Prostate gland (tissue), 2 donors: ENCODE results near the gene RPL34. TPM values are rescaled to one million over a fixed set of nuclear protein-coding genes. Genes with fewer than 3 reads are reported as not detected.

Experiments
- DNase-seq: peaks from one replicate; pipeline ENCODE4 v3.0.0-alpha.2; 2019; ENCODE audit warnings: low spot score
- H3K27ac ChIP-seq, 2 donors: fragments of 200-600 bp; sonication (generic); 2 replicates each; pipeline ENCODE4 v1.5.1; 2017 to 2019
- H3K27me3 ChIP-seq: fragments of 200-600 bp; sonication (generic); replicated peaks from 2 replicates; pipeline ENCODE4 v1.5.1; 2019; ENCODE audit not compliant: insufficient read depth
- H3K36me3 ChIP-seq, 2 donors: fragments of 200-600 bp; sonication (generic); 1 replicate in 1 of 2; 2 replicates in 1 of 2; pipeline versions ENCODE4 v1.5.1 to v1.8.1; 2017 to 2019
- H3K4me1 ChIP-seq: fragments of 200-600 bp; sonication (generic); replicated peaks from 2 replicates; pipeline ENCODE4 v1.5.1; 2019
- H3K4me3 ChIP-seq, 2 donors: fragments of 200-600 bp; sonication (generic); 2 replicates each; pipeline ENCODE4 v1.5.1; 2017 to 2019
- H3K9me3 ChIP-seq: fragments of 200-600 bp; sonication (generic); 2 replicates; pipeline ENCODE4 v1.5.1; 2017
- POLR2A ChIP-seq: fragments of 450-650 bp; IDR thresholded peaks from one replicate; pipeline ENCODE4 v1.6.1; 2016; ENCODE audit warnings: antibody characterized with exemption, mild to moderate bottlenecking
- POLR2AphosphoS5 ChIP-seq: sonication (generic); formaldehyde crosslinking; IDR thresholded peaks from one replicate; pipeline ENCODE4 v1.6.1; 2017; ENCODE audit warnings: antibody characterized with exemption
- WGBS: methylation state at CpG from one replicate; pipeline ENCODE4 v1.1.5; 2018; 5-methylcytosine and 5-hydroxymethylcytosine counted together
- intact Hi-C: fragments of 100-400 bp; cut with DNase I; formaldehyde crosslinking; loops from one replicate; pipeline ENCODE4 v1.14.2; 2022
- total RNA-seq, 2 donors: library from RNA; depleted of rRNA; stranded (reverse); fragments of >200 nt; gene quantifications; one replicate each; pipeline ENCODE4 v1.1.0, GENCODE V29; 2016
- TF ChIP-seq, protein P1 (sequence below), 4 experiments: fragments of 200-600 bp in 2 of 4; fragments of 450-650 bp in 2 of 4; sonication (generic) in 2 of 4; IDR thresholded peaks; 1 replicate in 3 of 4; 2 replicates in 1 of 4; pipeline ENCODE4 v1.5.1; 2016 to 2019; ENCODE audit warnings: antibody characterized with exemption in 4 of 4, mild to moderate bottlenecking in 2 of 4, moderate library complexity in 2 of 4

Gene RPL34
- total RNA-seq, 2 donors from 2014 or later, result 581 to 1,081 TPM

DNA sequence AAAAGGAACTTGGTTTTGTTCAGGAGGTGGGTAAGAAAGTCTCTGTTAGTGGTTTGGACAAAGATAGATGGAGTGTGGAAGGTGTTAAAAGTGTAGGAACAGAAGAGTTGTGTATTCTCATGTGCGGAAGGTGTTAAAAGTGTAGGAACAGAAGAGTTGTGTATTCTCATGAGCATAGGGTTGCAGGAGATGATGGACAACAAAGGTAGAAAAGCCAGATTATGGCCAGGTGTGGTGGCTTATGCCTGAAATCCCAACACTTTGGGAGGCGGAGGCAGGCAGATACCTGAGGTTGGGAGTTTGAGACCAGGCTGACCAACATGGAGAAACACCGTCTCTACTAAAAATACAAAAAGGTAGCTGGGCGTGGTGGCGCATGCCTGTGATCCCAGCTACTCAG lies 2.5 kb downstream of the RPL34 start:
- Histone ChIP-seq H3K9me3 (no peaks in the 10 kb centered on the region), H3K36me3 (peaks cover 0 to 14% of the 10 kb centered on the region in 2 donors), H3K4me1 (no peaks in the 10 kb centered on the region), H3K27me3 (no peaks in the 10 kb centered on the region), H3K4me3 (no peak overlapping the region), H3K27ac (no peak overlapping the region)
- TF ChIP-seq POLR2AphosphoS5 (no peak), POLR2A (no peak)
- TF ChIP-seq, protein P1, sequence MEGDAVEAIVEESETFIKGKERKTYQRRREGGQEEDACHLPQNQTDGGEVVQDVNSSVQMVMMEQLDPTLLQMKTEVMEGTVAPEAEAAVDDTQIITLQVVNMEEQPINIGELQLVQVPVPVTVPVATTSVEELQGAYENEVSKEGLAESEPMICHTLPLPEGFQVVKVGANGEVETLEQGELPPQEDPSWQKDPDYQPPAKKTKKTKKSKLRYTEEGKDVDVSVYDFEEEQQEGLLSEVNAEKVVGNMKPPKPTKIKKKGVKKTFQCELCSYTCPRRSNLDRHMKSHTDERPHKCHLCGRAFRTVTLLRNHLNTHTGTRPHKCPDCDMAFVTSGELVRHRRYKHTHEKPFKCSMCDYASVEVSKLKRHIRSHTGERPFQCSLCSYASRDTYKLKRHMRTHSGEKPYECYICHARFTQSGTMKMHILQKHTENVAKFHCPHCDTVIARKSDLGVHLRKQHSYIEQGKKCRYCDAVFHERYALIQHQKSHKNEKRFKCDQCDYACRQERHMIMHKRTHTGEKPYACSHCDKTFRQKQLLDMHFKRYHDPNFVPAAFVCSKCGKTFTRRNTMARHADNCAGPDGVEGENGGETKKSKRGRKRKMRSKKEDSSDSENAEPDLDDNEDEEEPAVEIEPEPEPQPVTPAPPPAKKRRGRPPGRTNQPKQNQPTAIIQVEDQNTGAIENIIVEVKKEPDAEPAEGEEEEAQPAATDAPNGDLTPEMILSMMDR (IDR thresholded peaks at IDR 0.05), result no peak
- no peak for DNase-seq
- intact Hi-C loops, result no loop called here
- WGBS, result 95% methylated on average over 5 of the region's 5 CpGs

DNA sequence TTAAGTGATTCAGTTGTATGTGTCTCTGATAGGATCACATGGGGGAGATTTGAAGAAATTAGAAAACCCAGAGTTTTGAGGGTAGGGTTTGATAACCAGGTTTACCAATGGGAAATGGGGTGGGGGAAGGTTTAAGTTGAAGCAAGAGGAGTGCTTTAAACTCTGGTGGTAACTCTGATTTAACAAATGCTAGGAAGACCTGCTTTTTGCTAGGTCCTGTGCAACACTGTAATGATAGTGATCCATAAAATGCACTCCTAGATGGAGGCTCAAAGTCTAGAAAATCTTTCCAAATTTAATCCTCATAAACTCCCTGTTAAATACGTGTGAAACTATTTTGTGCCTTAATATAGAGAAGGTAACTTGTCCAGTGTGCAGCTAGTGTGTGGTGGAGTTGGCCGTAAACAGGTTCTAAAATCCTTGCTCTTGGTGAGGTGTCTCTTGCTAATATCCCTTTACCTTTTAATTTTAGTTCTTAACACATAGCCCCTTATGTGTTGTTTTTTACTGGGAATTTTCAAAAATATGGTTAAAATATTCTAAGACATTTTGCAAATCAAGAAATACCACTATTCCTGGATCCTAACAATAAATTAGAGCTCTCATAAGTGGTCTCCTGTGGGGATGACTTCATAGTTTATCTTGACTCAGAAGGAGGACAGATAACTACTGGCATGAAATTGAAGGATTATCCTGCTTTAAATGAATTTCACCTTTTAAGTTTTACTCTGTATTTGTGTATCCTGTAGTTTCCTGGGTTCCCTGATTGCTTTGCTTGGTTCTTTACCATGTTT lies 4.1 kb downstream of the RPL34 start:
- Histone ChIP-seq H3K27ac (no peak overlapping the region), H3K9me3 (no peaks in the 10 kb centered on the region), H3K4me3 (no peak overlapping the region), H3K36me3 (peaks cover 0 to 14% of the 10 kb centered on the region in 2 donors), H3K4me1 (no peaks in the 10 kb centered on the region), H3K27me3 (no peaks in the 10 kb centered on the region)
- TF ChIP-seq, protein P1 (IDR thresholded peaks at IDR 0.05), result no peak
- TF ChIP-seq POLR2AphosphoS5 (no peak), POLR2A (no peak)
- intact Hi-C loops, result no loop called here
- no peak for DNase-seq
- 71% methylated on average over 2 of the region's 2 CpGs for WGBS

DNA sequence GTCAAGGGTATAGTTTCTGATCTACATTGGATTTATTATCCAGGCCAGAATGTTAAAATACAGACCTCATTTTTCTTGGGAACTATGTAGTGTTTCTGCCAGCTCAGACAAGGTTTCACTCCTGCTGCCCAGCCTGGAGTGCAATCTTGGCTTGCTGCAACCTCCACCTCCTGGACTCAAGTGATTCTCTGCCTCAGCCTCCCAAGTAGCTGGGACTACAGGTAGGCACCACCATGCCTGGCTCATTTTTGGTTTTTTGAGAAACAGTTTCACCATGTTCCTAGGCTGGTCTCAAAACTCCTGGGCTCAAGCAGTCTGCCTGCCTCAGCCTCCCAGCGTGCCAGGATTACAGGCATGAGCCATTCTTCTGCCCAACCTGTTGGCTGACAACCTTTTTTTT lies 5.7 kb downstream of the RPL34 start:
- no peaks in the 10 kb centered on the region for H3K27me3 ChIP-seq
- no peak overlapping the region for H3K27ac ChIP-seq
- TF ChIP-seq POLR2AphosphoS5, result no peak
- TF ChIP-seq, protein P1 (IDR thresholded peaks at IDR 0.05), result no peak
- no peak for TF ChIP-seq POLR2A
- 94% methylated on average over 1 of the region's 1 CpG for WGBS
- intact Hi-C loops, result no loop called here
- no peaks in the 10 kb centered on the region for H3K4me1 ChIP-seq
- DNase-seq, result no peak
- H3K9me3 ChIP-seq, result no peaks in the 10 kb centered on the region
- H3K4me3 ChIP-seq, result no peak overlapping the region
- H3K36me3 ChIP-seq, result peaks cover 7 to 17% of the 10 kb centered on the region in 2 donors

DNA sequence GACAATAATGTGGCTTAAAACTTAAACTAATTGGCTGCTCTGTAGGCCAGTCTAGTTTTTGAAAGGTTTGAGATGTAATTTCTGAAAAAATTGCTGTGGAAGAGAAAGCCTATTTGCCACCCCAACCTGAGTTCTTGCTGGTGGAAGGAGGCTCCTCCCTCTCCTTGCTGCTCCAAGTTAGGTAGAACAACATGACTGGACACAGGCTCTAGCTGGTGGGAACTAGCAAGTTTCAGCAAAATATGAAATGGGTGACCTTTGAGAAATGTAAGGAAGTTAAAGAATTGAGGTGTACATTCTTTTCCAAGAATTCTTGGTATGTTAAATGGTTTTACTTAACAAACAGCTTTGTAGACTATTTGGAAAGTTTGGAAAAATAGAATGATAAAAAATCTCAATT lies 8.0 kb downstream of the RPL34 start:
- Histone ChIP-seq H3K36me3 (peaks cover 7 to 12% of the 10 kb centered on the region in 2 donors), H3K9me3 (no peaks in the 10 kb centered on the region), H3K4me1 (no peaks in the 10 kb centered on the region), H3K27me3 (no peaks in the 10 kb centered on the region), H3K27ac (no peak overlapping the region), H3K4me3 (no peak overlapping the region)
- TF ChIP-seq POLR2AphosphoS5 (no peak), POLR2A (no peak)
- TF ChIP-seq, protein P1 (IDR thresholded peaks at IDR 0.05), result no peak
- intact Hi-C loops, result no loop called here
- no peak for DNase-seq

DNA sequence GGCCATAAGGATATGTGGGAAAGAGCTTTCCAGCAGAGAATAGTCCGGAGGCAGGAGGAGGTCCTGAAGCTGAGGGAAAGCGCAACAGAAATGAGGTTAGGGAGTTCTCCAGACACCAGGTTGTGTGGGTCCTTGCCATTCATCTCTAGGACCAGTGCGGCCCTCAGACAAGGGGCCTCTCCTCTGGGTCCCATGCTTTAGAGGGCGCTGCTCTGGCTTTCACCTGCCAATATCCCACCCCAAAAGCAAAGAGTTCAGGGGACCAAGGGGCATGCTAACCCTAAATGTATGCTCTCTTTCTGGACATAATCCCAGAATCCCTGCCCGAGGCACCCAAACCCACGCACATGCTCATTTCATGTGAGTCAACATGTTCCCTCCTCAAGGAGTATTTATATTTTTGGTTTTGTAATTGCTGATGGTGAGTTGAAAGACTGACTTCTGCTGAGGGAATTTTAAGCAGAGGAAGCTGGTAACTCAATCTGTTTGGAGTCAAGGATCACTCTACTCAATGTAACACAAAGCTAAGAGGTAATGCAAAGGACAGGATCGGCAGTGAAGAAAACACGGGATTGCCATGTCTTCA lies 14.8 kb downstream of the RPL34 start:
- H3K4me3 ChIP-seq, result no peak overlapping the region
- DNase-seq, result no peak
- TF ChIP-seq, protein P1 (IDR thresholded peaks at IDR 0.05), result no peak
- TF ChIP-seq POLR2AphosphoS5 (no peak), POLR2A (no peak)
- no peaks in the 10 kb centered on the region for H3K4me1 ChIP-seq
- no peak overlapping the region for H3K27ac ChIP-seq
- WGBS, result 85% methylated on average over 7 of the region's 8 CpGs
- H3K36me3 ChIP-seq, result peaks cover 4 to 5% of the 10 kb centered on the region in 2 donors
- intact Hi-C loops, result no loop called here
- no peaks in the 10 kb centered on the region for H3K9me3 ChIP-seq
- no peaks in the 10 kb centered on the region for H3K27me3 ChIP-seq
